ENCODE measurements around the gene NPAT.

NPAT gene

GRCh38 chr11:108213784-108214183 lies 8.7 kb downstream of the NPAT start:
- H3K27me3 Mint-ChIP-seq, result no peaks in the 10 kb centered on the region
- ATAC-seq (replicated peaks; ENCODE audit: extremely low read depth, poor library complexity, severe bottlenecking) (no peak), DNase-seq (ENCODE audit: low spot score in 2 of 2) (no peak)
- no peak overlapping the region for H3K4me3 Mint-ChIP-seq
- H3K36me3 Mint-ChIP-seq (ENCODE audit: insufficient read depth), result peaks cover 49% of the 10 kb centered on the region
- H3K27ac Mint-ChIP-seq (ENCODE audit: low read depth), result no peak overlapping the region
- H3K9me3 Mint-ChIP-seq, result no peaks in the 10 kb centered on the region
- peaks cover 73% of the 10 kb centered on the region for H3K4me1 Mint-ChIP-seq

GRCh38 chr11:108210441-108210840 lies 12.0 kb downstream of the NPAT start:
- Mint-ChIP-seq H3K9me3 (no peaks in the 10 kb centered on the region), H3K27ac (ENCODE audit: low read depth) (no peak overlapping the region), H3K27me3 (no peaks in the 10 kb centered on the region), H3K4me1 (peaks cover 61% of the 10 kb centered on the region), H3K4me3 (peak overlapping the region; percentile 6), H3K36me3 (ENCODE audit: insufficient read depth) (peaks cover 63% of the 10 kb centered on the region)
- ATAC-seq (replicated peaks; ENCODE audit: extremely low read depth, poor library complexity, severe bottlenecking), result no peak
- DNase-seq (ENCODE audit: low spot score in 2 of 2), result no peak

GRCh38 chr11:108207683-108208060 lies 14.8 kb downstream of the NPAT start:
- no peak overlapping the region for H3K4me3 Mint-ChIP-seq
- H3K9me3 Mint-ChIP-seq, result peaks cover 5% of the 10 kb centered on the region
- ATAC-seq (replicated peaks; ENCODE audit: extremely low read depth, poor library complexity, severe bottlenecking) (no peak), DNase-seq (ENCODE audit: low spot score in 2 of 2) (no peak)
- H3K27me3 Mint-ChIP-seq, result no peaks in the 10 kb centered on the region
- H3K27ac Mint-ChIP-seq (ENCODE audit: low read depth), result no peak overlapping the region
- H3K4me1 Mint-ChIP-seq, result peaks cover 51% of the 10 kb centered on the region
- H3K36me3 Mint-ChIP-seq (ENCODE audit: insufficient read depth), result peaks cover 57% of the 10 kb centered on the region

- Mint-ChIP-seq H3K27me3 (no peaks in the 10 kb centered on the region), H3K4me1 (peaks cover 56% of the 10 kb centered on the region), H3K9me3 (peaks cover 5% of the 10 kb centered on the region), H3K4me3 (no peak overlapping the region), H3K27ac (ENCODE audit: low read depth) (no peak overlapping the region), H3K36me3 (ENCODE audit: insufficient read depth) (peaks cover 52% of the 10 kb centered on the region)
- no peak for DNase-seq (ENCODE audit: low spot score in 2 of 2)
- no peak for ATAC-seq (replicated peaks; ENCODE audit: extremely low read depth, poor library complexity, severe bottlenecking)
Measured at GRCh38 chr11:108206969-108207682, 15.3 kb downstream of the NPAT start.

- Mint-ChIP-seq H3K4me3 (no peak overlapping the region), H3K36me3 (ENCODE audit: insufficient read depth) (peaks cover 44% of the 10 kb centered on the region), H3K27ac (ENCODE audit: low read depth) (no peak overlapping the region), H3K4me1 (peaks cover 55% of the 10 kb centered on the region), H3K27me3 (no peaks in the 10 kb centered on the region), H3K9me3 (peaks cover 5% of the 10 kb centered on the region)
- DNase-seq (ENCODE audit: low spot score in 2 of 2) (no peak), ATAC-seq (replicated peaks; ENCODE audit: extremely low read depth, poor library complexity, severe bottlenecking) (no peak)
Measured at GRCh38 chr11:108206171-108206570, 16.3 kb downstream of the NPAT start.

- Mint-ChIP-seq H3K4me1 (peaks cover 55% of the 10 kb centered on the region), H3K4me3 (no peak overlapping the region), H3K9me3 (peaks cover 5% of the 10 kb centered on the region), H3K36me3 (ENCODE audit: insufficient read depth) (peaks cover 37% of the 10 kb centered on the region), H3K27ac (ENCODE audit: low read depth) (no peak overlapping the region), H3K27me3 (no peaks in the 10 kb centered on the region)
- ATAC-seq (replicated peaks; ENCODE audit: extremely low read depth, poor library complexity, severe bottlenecking) (no peak), DNase-seq (ENCODE audit: low spot score in 2 of 2) (no peak)
Measured at GRCh38 chr11:108204929-108205499, 17.4 kb downstream of the NPAT start.

- Mint-ChIP-seq H3K4me3 (no peak overlapping the region), H3K9me3 (peaks cover 5% of the 10 kb centered on the region), H3K36me3 (ENCODE audit: insufficient read depth) (peaks cover 35% of the 10 kb centered on the region), H3K27me3 (no peaks in the 10 kb centered on the region), H3K4me1 (peaks cover 55% of the 10 kb centered on the region), H3K27ac (ENCODE audit: low read depth) (no peak overlapping the region)
- ATAC-seq (replicated peaks; ENCODE audit: extremely low read depth, poor library complexity, severe bottlenecking) (no peak), DNase-seq (ENCODE audit: low spot score in 2 of 2) (no peak)
Measured at GRCh38 chr11:108204376-108204775, 18.1 kb downstream of the NPAT start.

GRCh38 chr11:108203075-108203474 lies 19.4 kb downstream of the NPAT start:
- Mint-ChIP-seq H3K4me1 (peaks cover 58% of the 10 kb centered on the region), H3K4me3 (no peak overlapping the region), H3K27me3 (no peaks in the 10 kb centered on the region), H3K36me3 (ENCODE audit: insufficient read depth) (peaks cover 30% of the 10 kb centered on the region), H3K9me3 (peaks cover 5% of the 10 kb centered on the region), H3K27ac (ENCODE audit: low read depth) (peak overlapping the region; percentile 20)
- ATAC-seq (replicated peaks; ENCODE audit: extremely low read depth, poor library complexity, severe bottlenecking), result no peak
- DNase-seq (ENCODE audit: low spot score in 2 of 2), result no peak

GRCh38 chr11:108199446-108200321 lies 22.8 kb downstream of the NPAT start:
- no peak for DNase-seq (ENCODE audit: low spot score in 2 of 2)
- Mint-ChIP-seq H3K27me3 (no peaks in the 10 kb centered on the region), H3K36me3 (ENCODE audit: insufficient read depth) (peaks cover 28% of the 10 kb centered on the region), H3K27ac (ENCODE audit: low read depth) (no peak overlapping the region), H3K9me3 (peaks cover 1% of the 10 kb centered on the region), H3K4me1 (peaks cover 56% of the 10 kb centered on the region), H3K4me3 (no peak overlapping the region)
- ATAC-seq (replicated peaks; ENCODE audit: extremely low read depth, poor library complexity, severe bottlenecking), result no peak

- peaks cover 53% of the 10 kb centered on the region for H3K4me1 Mint-ChIP-seq
- no peak for ATAC-seq (replicated peaks; ENCODE audit: extremely low read depth, poor library complexity, severe bottlenecking)
- H3K27me3 Mint-ChIP-seq, result no peaks in the 10 kb centered on the region
- peak overlapping the region; percentile 22 for H3K4me3 Mint-ChIP-seq
- DNase-seq (ENCODE audit: low spot score in 2 of 2), result no peak
- H3K9me3 Mint-ChIP-seq, result no peaks in the 10 kb centered on the region
- H3K36me3 Mint-ChIP-seq (ENCODE audit: insufficient read depth), result peaks cover 30% of the 10 kb centered on the region
- H3K27ac Mint-ChIP-seq (ENCODE audit: low read depth), result peak overlapping the region; percentile 44
Measured at GRCh38 chr11:108198833-108199232, 23.6 kb downstream of the NPAT start.

GRCh38 chr11:108197351-108197750 lies 25.1 kb downstream of the NPAT start:
- Mint-ChIP-seq H3K4me1 (peaks cover 39% of the 10 kb centered on the region), H3K27ac (ENCODE audit: low read depth) (peak overlapping the region; percentile 44), H3K4me3 (no peak overlapping the region), H3K9me3 (no peaks in the 10 kb centered on the region), H3K27me3 (no peaks in the 10 kb centered on the region), H3K36me3 (ENCODE audit: insufficient read depth) (peaks cover 38% of the 10 kb centered on the region)
- no peak for ATAC-seq (replicated peaks; ENCODE audit: extremely low read depth, poor library complexity, severe bottlenecking)
- DNase-seq (ENCODE audit: low spot score in 2 of 2), result no peak

- Mint-ChIP-seq H3K4me3 (no peak overlapping the region), H3K27me3 (no peaks in the 10 kb centered on the region), H3K4me1 (peaks cover 38% of the 10 kb centered on the region), H3K36me3 (ENCODE audit: insufficient read depth) (peaks cover 38% of the 10 kb centered on the region), H3K27ac (ENCODE audit: low read depth) (no peak overlapping the region), H3K9me3 (no peaks in the 10 kb centered on the region)
- ATAC-seq (replicated peaks; ENCODE audit: extremely low read depth, poor library complexity, severe bottlenecking) (no peak), DNase-seq (ENCODE audit: low spot score in 2 of 2) (no peak)
Measured at GRCh38 chr11:108196901-108197300, 25.5 kb downstream of the NPAT start.
